OCI-LY1 (cell line): ENCODE data around the gene FRMD3.

ENCODE experiments used
- H2AFZ ChIP-seq: fragments of 200-600 bp; sonication (generic), shearing (Covaris generic); 2 replicates; pipeline ENCODE4 v1.6.0; 2014; ENCODE audit warnings: antibody characterized with exemption, mild to moderate bottlenecking, low read length
- H3F3A ChIP-seq: fragments of 200-600 bp; sonication (generic), shearing (Covaris generic); 2 replicates; pipeline ENCODE4 v1.6.0; 2014; ENCODE audit warnings: mild to moderate bottlenecking, antibody characterized with exemption, low read length, moderate library complexity; ENCODE audit not compliant: insufficient read depth
- H3K27ac ChIP-seq: fragments of 200-600 bp; sonication (generic); 2 replicates; pipeline ENCODE4 v1.5.1; 2014; ENCODE audit warnings: low read length, mixed run types, mild to moderate bottlenecking, low read depth; ENCODE audit not compliant: poor library complexity, severe bottlenecking
- H3K27me3 ChIP-seq: fragments of 200-600 bp; sonication (generic); 2 replicates; pipeline ENCODE4 v1.6.0; 2014; ENCODE audit warnings: antibody characterized with exemption, mild to moderate bottlenecking, low read length, moderate library complexity; ENCODE audit not compliant: insufficient read depth
- H3K36me3 ChIP-seq: fragments of 200-600 bp; sonication (generic); 2 replicates; pipeline ENCODE4 v1.6.1; 2014; ENCODE audit warnings: mild to moderate bottlenecking, antibody characterized with exemption, low read length, moderate library complexity, mixed read lengths; ENCODE audit not compliant: insufficient read depth
- H3K4me1 ChIP-seq: fragments of 200-600 bp; sonication (generic); 2 replicates; pipeline ENCODE4 v1.5.1; 2014; ENCODE audit warnings: mild to moderate bottlenecking, low read length, moderate library complexity; ENCODE audit not compliant: insufficient read depth, severe bottlenecking
- H3K4me2 ChIP-seq: fragments of 200-600 bp; sonication (generic), shearing (Covaris generic); 2 replicates; pipeline ENCODE4 v1.6.1; 2014; ENCODE audit warnings: low read length
- H3K4me3 ChIP-seq: fragments of 200-600 bp; sonication (generic); 2 replicates; pipeline ENCODE4 v1.5.1; 2014; ENCODE audit warnings: low read length, low read depth, mild to moderate bottlenecking, mixed read lengths; ENCODE audit not compliant: poor library complexity, severe bottlenecking
- H3K79me2 ChIP-seq: fragments of 200-600 bp; shearing (Covaris generic); 2 replicates; pipeline ENCODE4 v1.6.1; 2016; ENCODE audit warnings: mixed run types, low read length, mixed read lengths; ENCODE audit not compliant: insufficient read depth
- H3K9ac ChIP-seq: fragments of 200-600 bp; sonication (generic), shearing (Covaris generic); 2 replicates; pipeline ENCODE4 v1.6.1; 2014; ENCODE audit warnings: mild to moderate bottlenecking, low read length, mixed read lengths
- H3K9me2 ChIP-seq: fragments of 200-600 bp; sonication (generic), shearing (Covaris generic); 2 replicates; pipeline ENCODE4 v1.6.1; 2014; ENCODE audit warnings: low read depth, mild to moderate bottlenecking, low read length, mixed read lengths
- H3K9me3 ChIP-seq: fragments of 200-600 bp; shearing (Covaris generic); 2 replicates; pipeline ENCODE4 v1.6.1; 2014; ENCODE audit warnings: low read length, mixed read lengths
- H4K20me1 ChIP-seq: fragments of 200-600 bp; sonication (generic), shearing (Covaris generic); 2 replicates; pipeline ENCODE4 v1.6.0; 2016; ENCODE audit warnings: mild to moderate bottlenecking, low read length; ENCODE audit not compliant: insufficient read depth
- EZH2 ChIP-seq: fragments of 200-600 bp; sonication (generic), shearing (Covaris generic); IDR thresholded peaks from 2 replicates; pipeline ENCODE4 v1.8.0; 2017; ENCODE audit warnings: borderline replicate concordance, mixed run types, mild to moderate bottlenecking, antibody characterized with exemption, low read length, moderate library complexity, mixed read lengths
- TF ChIP-seq, protein P1 (sequence below): fragments of 200-600 bp; sonication (generic), shearing (Covaris generic); IDR thresholded peaks from 2 replicates; pipeline ENCODE4 v1.5.1; 2017; ENCODE audit warnings: mild to moderate bottlenecking, antibody characterized with exemption, low read length, moderate library complexity, mixed read lengths

FRMD3 gene

GRCh38 chr9:83503866-83504265 lies 34.3 kb downstream of the FRMD3 start:
- TF ChIP-seq, protein P1, sequence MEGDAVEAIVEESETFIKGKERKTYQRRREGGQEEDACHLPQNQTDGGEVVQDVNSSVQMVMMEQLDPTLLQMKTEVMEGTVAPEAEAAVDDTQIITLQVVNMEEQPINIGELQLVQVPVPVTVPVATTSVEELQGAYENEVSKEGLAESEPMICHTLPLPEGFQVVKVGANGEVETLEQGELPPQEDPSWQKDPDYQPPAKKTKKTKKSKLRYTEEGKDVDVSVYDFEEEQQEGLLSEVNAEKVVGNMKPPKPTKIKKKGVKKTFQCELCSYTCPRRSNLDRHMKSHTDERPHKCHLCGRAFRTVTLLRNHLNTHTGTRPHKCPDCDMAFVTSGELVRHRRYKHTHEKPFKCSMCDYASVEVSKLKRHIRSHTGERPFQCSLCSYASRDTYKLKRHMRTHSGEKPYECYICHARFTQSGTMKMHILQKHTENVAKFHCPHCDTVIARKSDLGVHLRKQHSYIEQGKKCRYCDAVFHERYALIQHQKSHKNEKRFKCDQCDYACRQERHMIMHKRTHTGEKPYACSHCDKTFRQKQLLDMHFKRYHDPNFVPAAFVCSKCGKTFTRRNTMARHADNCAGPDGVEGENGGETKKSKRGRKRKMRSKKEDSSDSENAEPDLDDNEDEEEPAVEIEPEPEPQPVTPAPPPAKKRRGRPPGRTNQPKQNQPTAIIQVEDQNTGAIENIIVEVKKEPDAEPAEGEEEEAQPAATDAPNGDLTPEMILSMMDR, result no peak
- no peak for TF ChIP-seq EZH2
- Histone ChIP-seq H3K79me2 (no peaks in the 10 kb centered on the region), H3K27me3 (no peaks in the 10 kb centered on the region), H4K20me1 (no peaks in the 10 kb centered on the region), H3K27ac (no peak overlapping the region), H3K4me1 (no peaks in the 10 kb centered on the region), H3F3A (no peaks in the 10 kb centered on the region), H3K9ac (no peak overlapping the region), H3K36me3 (no peaks in the 10 kb centered on the region), H3K9me3 (no peaks in the 10 kb centered on the region), H3K4me2 (no peak overlapping the region), H3K4me3 (no peak overlapping the region), H2AFZ (no peak overlapping the region), H3K9me2 (no peaks in the 10 kb centered on the region)

DNA sequence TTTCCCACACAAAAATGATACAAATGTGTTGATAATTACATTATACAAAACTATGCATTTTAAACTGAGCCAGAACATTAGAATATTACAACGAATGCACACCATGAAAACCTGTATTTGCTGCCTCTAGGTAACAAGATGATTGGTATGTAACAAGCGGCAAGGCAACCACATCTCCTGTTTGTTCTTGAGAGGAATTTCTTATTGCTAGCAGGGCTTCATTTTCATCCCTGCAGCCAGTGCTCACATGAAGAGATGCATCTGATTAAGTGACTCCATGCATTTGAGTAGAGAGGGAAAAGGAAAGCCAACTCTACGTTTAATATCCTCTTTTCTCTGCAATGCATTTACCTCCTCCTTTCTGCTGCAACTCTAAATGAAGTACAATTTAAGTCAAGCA lies 36.6 kb downstream of the FRMD3 start:
- H3K4me3 ChIP-seq, result no peak overlapping the region
- no peak overlapping the region for H3K9ac ChIP-seq
- H3F3A ChIP-seq, result no peaks in the 10 kb centered on the region
- H3K27me3 ChIP-seq, result no peaks in the 10 kb centered on the region
- no peaks in the 10 kb centered on the region for H3K9me3 ChIP-seq
- TF ChIP-seq EZH2, result no peak
- TF ChIP-seq, protein P1, result no peak
- no peak overlapping the region for H3K4me2 ChIP-seq
- H2AFZ ChIP-seq, result no peak overlapping the region
- H3K4me1 ChIP-seq, result no peaks in the 10 kb centered on the region
- no peaks in the 10 kb centered on the region for H4K20me1 ChIP-seq
- H3K9me2 ChIP-seq, result no peaks in the 10 kb centered on the region
- H3K79me2 ChIP-seq, result no peaks in the 10 kb centered on the region
- no peak overlapping the region for H3K27ac ChIP-seq
- H3K36me3 ChIP-seq, result no peaks in the 10 kb centered on the region

GRCh38 chr9:83497441-83497840 lies 40.8 kb downstream of the FRMD3 start:
- Histone ChIP-seq H3K4me1 (no peaks in the 10 kb centered on the region), H3K9ac (no peak overlapping the region), H3K9me3 (no peaks in the 10 kb centered on the region), H2AFZ (no peak overlapping the region), H3K9me2 (no peaks in the 10 kb centered on the region), H4K20me1 (no peaks in the 10 kb centered on the region), H3K79me2 (no peaks in the 10 kb centered on the region), H3K4me3 (no peak overlapping the region), H3K27ac (no peak overlapping the region), H3K27me3 (no peaks in the 10 kb centered on the region), H3K36me3 (no peaks in the 10 kb centered on the region), H3K4me2 (no peak overlapping the region), H3F3A (no peaks in the 10 kb centered on the region)
- TF ChIP-seq, protein P1, result no peak
- no peak for TF ChIP-seq EZH2
